A673 (cell line): ENCODE data around the gene ODAPH. TPM values are rescaled to one million over a fixed set of nuclear protein-coding genes. Genes with fewer than 3 reads are reported as not detected.

Source experiments
- BruUV-seq: library from RNA; stranded (reverse); fragments of 400-500 nt; replicated peaks from 2 replicates; lab custom pipeline; 2021; lab: Mats Ljungman, UMichigan
- CTCF ChIA-PET: fragments of 300-600 bp; sonication (Branson Sonifier 250); formaldehyde crosslinking; loops from one replicate; lab custom pipeline; 2022; ENCODE audit warnings: antibody characterized with exemption; lab: Charles Lee
- POLR2A ChIA-PET: fragments of 300-600 bp; sonication (Branson Sonifier 250); formaldehyde crosslinking; loops from one replicate; lab custom pipeline; 2022; ENCODE audit warnings: antibody characterized with exemption; ENCODE audit not compliant: low non-redundant PET; lab: Charles Lee
- DNase-seq: peaks from one replicate; pipeline ENCODE4 v3.0.0-alpha.2; 2015; ENCODE audit warnings: low spot score
- H3K27ac ChIP-seq: fragments of 200-600 bp; sonication (generic); 2 replicates; pipeline ENCODE4 v1.5.1; 2016; ENCODE audit warnings: mixed run types, low read depth, mild to moderate bottlenecking, mixed read lengths, antibody characterized with exemption, low read length; ENCODE audit not compliant: poor library complexity, severe bottlenecking
- H3K27me3 ChIP-seq: fragments of 200-600 bp; sonication (generic); replicated peaks from 2 replicates; pipeline ENCODE4 v1.6.1; 2017; ENCODE audit warnings: mixed run types, low read depth, mild to moderate bottlenecking, mixed read lengths, antibody characterized with exemption, low read length; ENCODE audit not compliant: insufficient read depth, poor library complexity
- H3K36me3 ChIP-seq: fragments of 200-600 bp; sonication (generic); 2 replicates; pipeline ENCODE4 v1.6.1; 2016; ENCODE audit warnings: mixed run types, mild to moderate bottlenecking, mixed read lengths, antibody characterized with exemption, low read length; ENCODE audit not compliant: insufficient read depth, poor library complexity, severe bottlenecking
- H3K4me1 ChIP-seq: fragments of 200-600 bp; sonication (generic); 2 replicates; pipeline ENCODE4 v1.6.1; 2017; ENCODE audit warnings: mixed run types, mild to moderate bottlenecking, mixed read lengths, antibody characterized with exemption, low read length; ENCODE audit not compliant: insufficient read depth, poor library complexity, severe bottlenecking
- H3K4me3 ChIP-seq: fragments of 200-600 bp; sonication (generic); 2 replicates; pipeline ENCODE4 v1.5.1; 2016; ENCODE audit warnings: low read depth, mixed run types, mild to moderate bottlenecking, mixed read lengths, low read length; ENCODE audit not compliant: poor library complexity, severe bottlenecking
- H3K9me3 ChIP-seq: fragments of 200-600 bp; sonication (generic); 2 replicates; pipeline ENCODE4 v1.6.1; 2016; ENCODE audit warnings: mixed run types, low read depth, mild to moderate bottlenecking, mixed read lengths, antibody characterized with exemption, low read length; ENCODE audit not compliant: poor library complexity, severe bottlenecking
- EZH2 ChIP-seq: fragments of 200-600 bp; sonication (generic); IDR thresholded peaks from 2 replicates; pipeline ENCODE4 v1.6.1; 2017; ENCODE audit warnings: borderline replicate concordance, low read depth, mild to moderate bottlenecking, mixed read lengths, antibody characterized with exemption, low read length; ENCODE audit not compliant: poor library complexity, severe bottlenecking
- intact Hi-C: fragments of 100-400 bp; cut with micrococcal nuclease; formaldehyde crosslinking; loops from one replicate; pipeline ENCODE4 v1.10.0; 2022; ENCODE audit not compliant: unreplicated experiment
- total RNA-seq: library from RNA; stranded (reverse); gene quantifications from 2 replicates; pipeline ENCODE4 v1.2.3, GENCODE V29; 2021
- TF ChIP-seq, protein P1 (sequence below): fragments of 300-800, 200-600 bp; sonication (generic); conservative IDR thresholded peaks from 2 replicates; pipeline ENCODE4 v1.5.1; 2017; ENCODE audit warnings: low read depth, mild to moderate bottlenecking, antibody characterized with exemption, low read length, moderate library complexity, mixed read lengths

Gene ODAPH
- total RNA-seq, 1 experiment from 2014 or later: not detected

DNA sequence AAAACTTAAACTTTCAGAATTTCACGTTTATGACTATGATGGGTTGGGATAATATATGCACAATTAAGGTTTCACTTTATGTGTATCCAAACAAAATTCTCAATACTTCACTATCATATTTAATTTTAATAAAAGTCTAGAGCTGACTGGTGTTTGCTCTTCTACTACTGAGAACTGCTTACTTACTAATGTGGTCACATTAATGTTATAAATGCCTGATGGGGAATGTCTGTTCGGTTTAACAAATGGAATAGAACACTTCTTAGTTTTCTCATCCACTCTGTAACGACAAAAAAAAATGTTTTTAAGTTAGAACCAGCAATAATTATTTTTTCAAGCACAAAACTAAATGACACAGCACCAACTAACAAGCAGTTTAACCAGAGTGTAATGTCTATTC lies 40.2 kb downstream of the ODAPH start:
- BruUV-seq: no TSS peak
- Histone ChIP-seq H3K4me1 (peaks cover 20% of the 10 kb centered on the region), H3K36me3 (no peaks in the 10 kb centered on the region), H3K27ac (peak overlapping the region; percentile 75), H3K27me3 (no peaks in the 10 kb centered on the region), H3K4me3 (no peak overlapping the region), H3K9me3 (no peaks in the 10 kb centered on the region)
- intact Hi-C loops: no loop called here
- DNase-seq: peak; percentile 25
- no peak for TF ChIP-seq EZH2
- POLR2A ChIA-PET: interaction anchor here (0.6 kb wide), 1 partner anchor 18 kb away, joined by 5 read pairs; no protein-coding TSS in a partner anchor
- CTCF ChIA-PET: interaction anchor here (0.6 kb wide), 1 partner anchor 252 kb away, joined by 3 read pairs; no protein-coding TSS in a partner anchor

DNA sequence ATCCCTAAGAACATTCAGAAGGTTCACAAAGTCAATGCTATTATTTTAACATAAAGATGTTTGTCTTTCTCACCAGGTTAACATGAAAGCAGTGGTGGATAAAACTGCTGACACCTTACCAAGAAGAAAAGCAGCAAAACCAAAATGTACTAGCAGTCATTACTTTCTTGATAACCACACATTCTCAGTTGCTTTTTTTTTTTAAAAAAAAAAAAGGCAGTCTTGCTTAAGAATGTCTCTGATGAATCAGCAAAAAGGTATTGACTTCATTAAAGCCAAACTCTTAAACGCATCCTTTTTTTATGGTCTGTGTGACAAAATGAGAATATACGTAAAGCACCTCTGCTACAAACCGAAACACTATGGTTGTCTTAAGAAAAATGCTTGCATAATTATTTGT lies 42.5 kb downstream of the ODAPH start:
- no peak overlapping the region for H3K4me3 ChIP-seq
- H3K36me3 ChIP-seq: no peaks in the 10 kb centered on the region
- intact Hi-C loops: no loop called here
- no TSS peak for BruUV-seq
- ChIA-PET CTCF (no interaction called here), POLR2A (no interaction called here)
- DNase-seq: peak; percentile 29
- H3K27me3 ChIP-seq: no peaks in the 10 kb centered on the region
- no peak for TF ChIP-seq EZH2
- TF ChIP-seq, protein P1, sequence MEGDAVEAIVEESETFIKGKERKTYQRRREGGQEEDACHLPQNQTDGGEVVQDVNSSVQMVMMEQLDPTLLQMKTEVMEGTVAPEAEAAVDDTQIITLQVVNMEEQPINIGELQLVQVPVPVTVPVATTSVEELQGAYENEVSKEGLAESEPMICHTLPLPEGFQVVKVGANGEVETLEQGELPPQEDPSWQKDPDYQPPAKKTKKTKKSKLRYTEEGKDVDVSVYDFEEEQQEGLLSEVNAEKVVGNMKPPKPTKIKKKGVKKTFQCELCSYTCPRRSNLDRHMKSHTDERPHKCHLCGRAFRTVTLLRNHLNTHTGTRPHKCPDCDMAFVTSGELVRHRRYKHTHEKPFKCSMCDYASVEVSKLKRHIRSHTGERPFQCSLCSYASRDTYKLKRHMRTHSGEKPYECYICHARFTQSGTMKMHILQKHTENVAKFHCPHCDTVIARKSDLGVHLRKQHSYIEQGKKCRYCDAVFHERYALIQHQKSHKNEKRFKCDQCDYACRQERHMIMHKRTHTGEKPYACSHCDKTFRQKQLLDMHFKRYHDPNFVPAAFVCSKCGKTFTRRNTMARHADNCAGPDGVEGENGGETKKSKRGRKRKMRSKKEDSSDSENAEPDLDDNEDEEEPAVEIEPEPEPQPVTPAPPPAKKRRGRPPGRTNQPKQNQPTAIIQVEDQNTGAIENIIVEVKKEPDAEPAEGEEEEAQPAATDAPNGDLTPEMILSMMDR: no peak
- H3K4me1 ChIP-seq: peaks cover 20% of the 10 kb centered on the region
- H3K27ac ChIP-seq: no peak overlapping the region
- no peaks in the 10 kb centered on the region for H3K9me3 ChIP-seq

DNA sequence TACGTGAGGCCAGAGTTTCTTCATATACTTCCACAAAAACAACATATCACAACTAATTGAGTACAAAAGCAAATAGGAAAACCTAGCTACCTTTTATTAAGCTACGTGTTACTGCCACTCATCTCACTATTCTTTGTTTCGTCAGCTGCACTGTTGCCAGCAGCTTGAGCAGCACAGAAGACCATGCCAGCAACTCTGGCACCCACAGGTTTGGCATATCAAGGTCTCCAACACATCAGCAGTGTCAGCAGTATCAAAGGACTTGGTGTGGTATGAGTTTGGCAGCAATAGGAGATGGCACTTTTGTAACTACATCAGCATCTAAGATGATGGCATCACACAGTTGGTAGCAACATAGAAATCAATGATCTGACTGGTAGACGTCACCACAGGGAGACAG lies 43.8 kb downstream of the ODAPH start:
- ChIA-PET POLR2A (no interaction called here), CTCF (no interaction called here)
- Histone ChIP-seq H3K27me3 (no peaks in the 10 kb centered on the region), H3K4me1 (peaks cover 20% of the 10 kb centered on the region), H3K27ac (no peak overlapping the region), H3K36me3 (no peaks in the 10 kb centered on the region), H3K9me3 (no peaks in the 10 kb centered on the region), H3K4me3 (no peak overlapping the region)
- TF ChIP-seq, protein P1: no peak
- TF ChIP-seq EZH2: no peak
- DNase-seq: no peak
- intact Hi-C loops: no loop called here
- BruUV-seq: no TSS peak

DNA sequence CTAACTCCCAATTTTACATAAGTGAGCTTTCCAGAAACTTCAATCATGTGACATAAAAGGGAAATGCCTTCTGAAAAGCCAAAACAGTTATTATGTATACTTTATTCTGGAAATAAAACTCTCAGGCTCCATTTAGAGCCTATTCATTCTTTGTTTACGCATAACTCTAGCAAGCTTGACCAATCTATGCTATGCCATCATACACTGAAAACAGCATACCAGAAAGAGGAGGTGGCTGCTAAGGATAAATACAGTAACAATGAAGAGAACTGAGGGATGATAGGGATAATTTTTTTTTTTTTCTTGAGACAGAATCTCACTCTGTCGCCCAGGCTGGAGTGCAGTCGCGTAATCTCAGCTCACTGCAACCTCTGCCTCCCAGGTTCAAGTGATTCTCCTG lies 50.1 kb downstream of the ODAPH start:
- TF ChIP-seq, protein P1: no peak
- no peak for TF ChIP-seq EZH2
- ChIA-PET POLR2A (no interaction called here), CTCF (no interaction called here)
- Histone ChIP-seq H3K9me3 (no peaks in the 10 kb centered on the region), H3K27ac (no peak overlapping the region), H3K27me3 (no peaks in the 10 kb centered on the region), H3K4me1 (no peaks in the 10 kb centered on the region), H3K36me3 (no peaks in the 10 kb centered on the region), H3K4me3 (no peak overlapping the region)
- BruUV-seq: no TSS peak
- intact Hi-C loops: no loop called here
- DNase-seq: no peak
